HG03045 (cell line): ENCODE results near the gene SMO.
"Not testable (repeated sequence)": the region's sequence is repeated elsewhere in the genome, so short reads cannot be mapped to it uniquely, and the experiment has no call there.

ENCODE experiments used
- ATAC-seq: cut with Tn5 transposase; IDR thresholded peaks from one replicate; pipeline ENCODE4 v1.9.1; 2021; ENCODE audit warnings: mild to moderate bottlenecking, moderate library complexity; ENCODE audit not compliant: unreplicated experiment

Gene SMO

GRCh38 chr7:129231666-129232065 is 43.2 kb downstream of the SMO start:
- ATAC-seq, result no peak

- ATAC-seq, result no peak
These were observed 50.1 kb downstream of the SMO start for GRCh38 chr7:129238546-129238945.

- ATAC-seq, result no peak
These were observed 51.8 kb downstream of the SMO start for GRCh38 chr7:129240119-129240820.

DNA sequence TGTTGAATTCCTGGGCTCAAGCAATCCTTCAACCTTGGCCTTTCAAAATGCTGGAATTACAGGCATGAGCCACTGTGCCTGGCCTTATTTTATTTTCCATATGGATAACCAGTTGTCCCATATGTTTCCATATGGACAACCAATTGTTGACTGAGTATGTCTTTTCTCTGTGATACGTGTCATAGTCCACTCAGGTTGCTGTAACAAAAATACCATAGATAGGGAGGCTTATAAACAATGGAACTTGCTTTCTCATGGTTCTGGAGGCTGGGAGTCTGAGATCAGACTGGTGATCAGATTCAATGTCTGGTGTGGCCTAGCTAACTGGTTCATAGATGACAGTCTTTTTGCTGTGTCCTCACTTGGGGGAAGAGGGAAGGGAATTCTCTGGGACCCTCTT is 55.8 kb downstream of the SMO start:
- ATAC-seq, result no peak

DNA sequence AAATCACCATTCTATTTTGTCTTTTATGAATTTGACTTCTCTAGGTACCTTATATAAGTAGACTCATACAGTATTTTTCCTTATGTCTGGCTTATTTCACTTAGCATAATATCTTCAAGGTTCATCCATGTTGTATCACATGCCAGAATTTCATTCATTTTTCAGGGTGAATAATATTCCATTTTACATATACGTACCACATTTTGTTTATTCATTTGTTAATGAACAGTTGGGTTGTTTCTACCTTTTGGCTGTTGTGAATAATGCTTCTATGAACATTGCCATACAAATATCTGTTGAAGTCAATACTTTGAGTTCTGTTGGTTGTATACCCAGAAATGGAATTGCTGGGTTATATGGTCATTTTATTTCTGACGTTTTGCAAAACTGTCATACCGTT is 57.1 kb downstream of the SMO start:
- ATAC-seq, result no peak

DNA sequence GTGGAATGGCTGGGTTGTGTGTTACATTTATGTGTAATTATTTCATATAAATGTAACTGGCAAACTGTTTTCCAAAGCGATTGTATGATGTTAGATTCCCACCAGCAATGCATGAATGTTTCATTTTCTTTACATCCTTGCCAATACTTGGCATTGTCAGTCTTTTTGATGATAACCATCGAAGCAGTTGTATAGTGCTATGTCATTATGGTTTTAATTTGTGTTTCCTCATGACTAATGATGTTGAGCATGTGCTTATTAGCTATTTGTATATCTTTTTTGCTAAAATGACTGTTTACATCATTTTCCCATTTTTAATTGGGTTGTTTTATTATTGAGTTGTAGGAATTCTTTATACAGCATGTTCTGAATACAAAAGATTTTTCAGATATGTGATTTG is 58.7 kb downstream of the SMO start:
- ATAC-seq, result no peak

- no peak for ATAC-seq
These were observed 63.7 kb downstream of the SMO start for GRCh38 chr7:129252128-129252527.

DNA sequence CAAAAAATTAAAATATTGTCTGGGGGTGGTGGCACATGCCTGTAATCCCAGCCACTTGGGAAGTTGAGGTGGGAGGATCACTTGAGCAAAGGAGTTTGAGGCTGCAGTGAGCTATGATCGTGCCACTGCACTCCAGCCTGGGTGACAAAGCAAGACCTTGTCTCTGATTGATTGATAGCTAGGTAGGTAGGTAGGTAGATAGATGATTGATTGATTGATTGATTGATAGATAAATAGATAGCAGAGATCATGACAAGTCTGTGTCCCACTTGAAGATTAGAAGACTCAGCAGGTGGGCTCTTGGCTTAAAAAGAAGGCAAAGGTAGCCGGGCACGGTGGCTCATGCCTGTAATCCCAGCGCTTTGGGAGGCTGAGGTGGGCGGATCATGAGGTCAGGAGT is 64.2 kb downstream of the SMO start:
- not testable (repeated sequence) for ATAC-seq

DNA sequence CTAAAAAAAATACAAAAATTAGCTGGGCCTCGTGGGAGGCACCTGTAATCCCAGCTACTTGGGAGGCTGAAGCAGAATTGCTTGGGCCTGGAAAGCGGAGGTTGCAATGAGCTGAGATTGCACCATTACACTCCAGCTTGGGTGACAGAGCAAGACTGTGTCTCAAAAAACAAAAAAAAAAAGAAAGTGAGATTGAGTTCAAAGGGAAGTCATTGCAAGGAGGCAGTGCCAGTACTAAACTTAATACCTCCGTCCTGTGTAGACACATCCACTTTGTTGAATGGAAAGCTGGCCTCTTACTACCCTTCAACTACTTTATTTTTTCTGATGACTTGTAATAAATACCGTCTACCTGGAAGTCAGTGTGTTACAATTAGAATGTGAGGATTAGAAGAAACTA is 67.4 kb downstream of the SMO start:
- ATAC-seq, result no peak

- ATAC-seq, result no peak
These were observed 67.8 kb downstream of the SMO start for GRCh38 chr7:129256221-129256620.

DNA sequence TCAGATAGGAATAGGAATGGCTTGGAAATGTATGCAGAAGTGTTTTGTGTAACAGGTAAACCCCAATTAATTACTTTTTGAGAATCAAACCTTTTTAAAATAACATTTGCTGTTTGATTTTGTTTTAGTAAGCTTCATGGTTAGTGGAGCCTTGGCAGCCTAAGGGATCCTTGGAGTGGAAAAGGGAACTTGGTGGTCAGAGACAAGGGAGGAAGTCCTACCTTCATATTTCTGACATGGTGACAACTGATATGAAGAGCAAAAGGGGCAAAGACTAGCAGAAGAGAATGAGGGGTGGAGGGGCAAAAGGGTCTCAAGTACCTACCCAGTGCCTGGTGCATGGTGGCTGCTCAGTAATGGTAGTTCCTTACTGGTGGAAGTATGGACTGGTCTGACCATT is 68.7 kb downstream of the SMO start:
- ATAC-seq, result no peak

DNA sequence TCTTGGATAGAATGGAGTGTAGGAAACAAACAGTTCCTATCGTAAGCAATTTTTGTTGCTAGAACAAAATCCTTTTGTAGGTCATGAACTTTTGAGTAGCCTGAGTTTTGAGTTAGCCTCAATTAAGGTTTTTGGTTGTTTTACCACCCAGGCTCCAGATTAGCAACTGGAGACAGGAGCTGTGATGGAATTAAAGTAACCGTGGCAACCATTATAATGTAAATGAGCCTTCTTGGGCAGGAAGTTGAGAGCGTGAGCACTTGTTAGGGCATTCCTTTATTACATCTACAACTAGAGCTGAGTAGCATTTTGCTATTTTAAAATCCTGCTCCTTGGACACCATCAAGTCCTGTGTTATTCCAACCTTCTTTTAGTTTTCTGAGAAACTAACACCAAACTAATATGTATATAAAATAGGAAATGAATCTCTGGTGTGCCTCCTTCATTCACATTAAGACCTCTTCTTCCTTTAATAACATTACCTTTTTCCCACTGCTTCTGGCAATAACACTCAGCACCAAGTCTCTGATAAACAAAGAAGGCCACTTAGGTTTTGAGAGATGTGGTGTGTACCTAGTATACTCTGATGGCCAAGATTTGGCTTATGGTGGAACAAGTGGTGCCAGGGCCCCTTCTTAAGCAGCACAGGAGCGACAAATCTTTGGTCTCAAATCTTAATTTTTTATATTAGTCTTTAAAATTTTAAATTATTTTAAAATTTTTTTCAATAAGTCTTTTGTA is 70.4 kb downstream of the SMO start:
- ATAC-seq, result no peak

DNA sequence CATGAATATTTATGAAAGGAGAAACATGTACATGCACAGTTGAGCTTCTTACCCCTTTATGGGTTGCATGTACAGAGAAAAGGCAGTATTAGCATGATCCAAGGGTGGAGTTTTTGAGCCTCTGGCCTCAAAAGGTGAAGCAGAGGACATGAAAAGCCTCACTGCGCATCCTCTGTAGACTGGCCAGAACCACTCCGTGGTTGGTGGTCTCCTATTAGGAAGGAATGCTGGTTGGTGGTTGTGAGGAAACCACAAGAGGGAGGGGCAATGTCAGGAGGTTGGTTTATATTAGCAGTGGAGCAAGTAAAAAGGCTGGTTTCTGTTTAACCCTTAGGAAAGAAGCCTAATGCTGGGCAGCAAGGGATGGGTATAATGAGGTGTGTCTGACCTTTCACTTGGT is 73.9 kb downstream of the SMO start:
- no peak for ATAC-seq
